K562 (cell line): ENCODE results near the gene KMT2D. TPM values are rescaled to one million over a fixed set of nuclear protein-coding genes. Genes with fewer than 3 reads are reported as not detected.

Experiments used
- ARID1B ChIP-seq: fragments of 450-650 bp; IDR thresholded peaks from 2 replicates; pipeline ENCODE4 v1.6.1; 2016; ENCODE audit warnings: antibody characterized with exemption, mild to moderate bottlenecking, inconsistent platforms
- BRF1 ChIP-seq: IDR thresholded peaks from 3 replicates; pipeline ENCODE4 v1.6.1; 2011; ENCODE audit warnings: borderline replicate concordance, mild to moderate bottlenecking; ENCODE audit not compliant: insufficient read length; ENCODE audit errors: extremely low read depth
- CBX8 ChIP-seq: fragments of 200-600 bp; sonication (generic); IDR thresholded peaks from 2 replicates; pipeline ENCODE4 v1.6.1; 2012; ENCODE audit warnings: borderline replicate concordance, mixed run types, low read depth, mild to moderate bottlenecking, moderate library complexity, mixed read lengths, low read length, control low read depth, inconsistent platforms; ENCODE audit not compliant: poor library complexity, severe bottlenecking; ENCODE audit errors: extremely low read depth
- CSDE1 ChIP-seq, 2 experiments: fragments of 450-650 bp; IDR thresholded peaks; 2 replicates each; pipeline ENCODE4 v1.6.1; 2016; ENCODE audit warnings: mild to moderate bottlenecking in 1 of 2
- EHMT2 ChIP-seq: fragments of 450-650 bp; IDR thresholded peaks from 2 replicates; pipeline ENCODE4 v1.6.1; 2018; ENCODE audit warnings: antibody characterized with exemption
- FOS ChIP-seq: IDR thresholded peaks from 3 replicates; pipeline ENCODE4 v1.6.1; 2011; ENCODE audit not compliant: insufficient read length; ENCODE audit errors: extremely low read depth
- HMGN3 ChIP-seq: IDR thresholded peaks from 2 replicates; pipeline ENCODE4 v1.6.1; 2011; ENCODE audit warnings: borderline replicate concordance, low read depth, mild to moderate bottlenecking, mixed read lengths, low read length; ENCODE audit not compliant: insufficient read length; ENCODE audit errors: extremely low read depth
- MBD1 ChIP-seq: fragments of 250-450 bp; sonication (Bioruptor Pico); IDR thresholded peaks from 2 replicates; pipeline ENCODE4 v1.8.0; 2022; ENCODE audit warnings: inconsistent platforms
- NFYB ChIP-seq: IDR thresholded peaks from 2 replicates; pipeline ENCODE4 v1.6.1; 2011; ENCODE audit warnings: mild to moderate bottlenecking, moderate library complexity; ENCODE audit not compliant: insufficient read length; ENCODE audit errors: extremely low read depth
- NR4A1 ChIP-seq, 2 experiments: fragments of 250-450 bp in 1 of 2; fragments of 450-650 bp in 1 of 2; sonication (Bioruptor Pico) in 1 of 2; IDR thresholded peaks; 2 replicates each; pipeline versions ENCODE4 v1.4.0 to v1.6.1; 2016 to 2020; ENCODE audit warnings: mild to moderate bottlenecking in 2 of 2, missing compliant biosample characterization in 1 of 2, missing genetic modification characterization in 1 of 2, moderate library complexity in 1 of 2
- PHB2 ChIP-seq: fragments of 450-650 bp; IDR thresholded peaks from 2 replicates; pipeline ENCODE4 v1.6.1; 2017; ENCODE audit warnings: low read depth
- RNF2 ChIP-seq: sonication (generic); IDR thresholded peaks from 2 replicates; pipeline ENCODE4 v1.6.1; 2016
- SP1 ChIP-seq: sonication (generic); formaldehyde crosslinking; IDR thresholded peaks from 2 replicates; pipeline ENCODE4 v1.8.1; 2022; ENCODE audit warnings: mild to moderate bottlenecking, missing genetic modification reagents
- SREBF1 ChIP-seq: fragments of 150-350 bp; IDR thresholded peaks from 2 replicates; pipeline ENCODE4 v1.6.1; 2014; ENCODE audit warnings: antibody characterized with exemption, low read depth, low read length, borderline replicate concordance
- STAT5A ChIP-seq: IDR thresholded peaks from 2 replicates; pipeline ENCODE4 v1.6.1; 2012; ENCODE audit warnings: low read length, inconsistent platforms, borderline replicate concordance
- ZBTB12 ChIP-seq: fragments of 250-450 bp; sonication (Bioruptor Pico); IDR thresholded peaks from 2 replicates; pipeline ENCODE4 v1.4.0; 2020
- ZBTB17 ChIP-seq: fragments of 450-650 bp; formaldehyde crosslinking; IDR thresholded peaks from 2 replicates; pipeline ENCODE4 v1.4.0; 2020; ENCODE audit warnings: mild to moderate bottlenecking
- ZFX ChIP-seq: sonication (generic); formaldehyde crosslinking; IDR thresholded peaks from 2 replicates; pipeline ENCODE4 v1.8.0; 2022; ENCODE audit warnings: mild to moderate bottlenecking, missing genetic modification reagents, moderate library complexity
- ZNF431 ChIP-seq: sonication (generic); formaldehyde crosslinking; IDR thresholded peaks from 2 replicates; pipeline ENCODE4 v1.8.0; 2022; ENCODE audit warnings: mild to moderate bottlenecking, missing genetic modification reagents
- ZNF609 ChIP-seq: sonication (generic); formaldehyde crosslinking; IDR thresholded peaks from 2 replicates; pipeline ENCODE4 v1.8.1; 2023; ENCODE audit warnings: missing genetic modification reagents, mild to moderate bottlenecking, borderline replicate concordance
- polyA plus RNA-seq, 8 experiments: library from polyadenylated mRNA; depleted of rRNA in 4 of 8; stranded (reverse) in 5 of 8; unstranded in 3 of 8; fragments of >200 nt; fragmentation: Nextera tagmentation in 2 of 8; fragmentation: Illumina TruSeq in 1 of 8; extraction: Ambion mirVana in 2 of 8; extraction: Trizol in 1 of 8; gene quantifications; 2 replicates each; pipeline versions ENCODE4 v1.2.1 to v1.2.3, GENCODE V29; 2011 to 2014; ENCODE audit warnings: inconsistent platforms in 1 of 8, missing spikeins in 1 of 8
- total RNA-seq, 7 experiments: library from RNA; depleted of rRNA in 6 of 7; stranded (reverse); fragments of >200 nt in 6 of 7; fragmentation: Illumina TruSeq in 2 of 7; extraction: Trizol in 2 of 7; gene quantifications; 2 replicates each; pipeline versions ENCODE4 v1.2.1 to v1.2.3, GENCODE V29; 2011 to 2021; ENCODE audit warnings: low replicate concordance in 1 of 7

Gene KMT2D
- total and polyA plus RNA-seq, 9 of the 15 experiments (the other 6 are each of a cell fraction or from before 2014, with no cell fraction given), result 0.22 to 93.7 (median 13.7) TPM

GRCh38 chr12:49089821-49090773 is 29.5 kb upstream of the KMT2D start (continued):
- TF ChIP-seq ZBTB12 (CRISPR knock-in tag) (no peak), CSDE1 (IDR thresholded peaks at IDR 0.05) (no peak), MBD1 (CRISPR knock-in tag) (no peak), ZFX (no peak), SP1 (CRISPR knock-in tag) (no peak), BRF1 (no peak), CBX8 (no peak), EHMT2 (no peak; the same call in 1 of the 2 replicates), NR4A1 (CRISPR knock-in tag; IDR thresholded peaks at IDR 0.05) (no peak), NR4A1 (tag; IDR thresholded peaks at IDR 0.05) (peak; percentile 65; the same call in 1 of the 2 replicates), NFYB (no peak), PHB2 (no peak), ARID1B (peak; percentile 93), ZNF609 (no peak), RNF2 (peak; percentile 44), FOS (no peak), SREBF1 (no peak), STAT5A (peak; percentile 81), ZBTB17 (no peak), HMGN3 (peak; percentile 89), ZNF431 (CRISPR knock-in tag) (peak; percentile 76)
